Measurements from ENCODE around the gene NAPEPLD. TPM values are rescaled to one million over a fixed set of nuclear protein-coding genes. Genes with fewer than 3 reads are reported as not detected.

The NAPEPLD gene
- total and polyA plus RNA-seq, 2 of the 8 experiments (the other 6 are each of a cell fraction or from before 2014, with no cell fraction given): 4.2 to 9.9 TPM

- ChIA-PET POLR2A (ENCODE audit: partially characterized antibody) (no interaction called here), CTCF (ENCODE audit: partially characterized antibody) (no interaction called here)
- Histone ChIP-seq H2AK5ac (ENCODE audit: low read depth, low read length) (no peak overlapping the region), H3K27me3 (replicated peaks in 1 of 4; ENCODE audit: control insufficient read depth in 3 of 4, extremely low read depth in 1 of 4, insufficient read depth in 3 of 4, low read length in 3 of 4) (no peaks in the 10 kb centered on the region), H3K9me3 (ENCODE audit: insufficient read depth in 2 of 2, low read depth in 1 of 2, low read length in 1 of 2) (no peaks in the 10 kb centered on the region), H3K4ac (replicated peaks; ENCODE audit: insufficient read length, low read depth, low read length) (no peak overlapping the region), H3K14ac (ENCODE audit: insufficient read length) (no peak overlapping the region), H3K9ac (replicated peaks in 1 of 4; ENCODE audit: extremely low read depth in 1 of 4, low read depth in 3 of 4, low read length in 3 of 4) (no peak overlapping the region), H3K4me1 (replicated peaks in 1 of 4; ENCODE audit: control insufficient read depth in 3 of 4, insufficient read depth in 4 of 4, low read length in 3 of 4) (no peaks in the 10 kb centered on the region), H2BK120ac (replicated peaks; ENCODE audit: low read depth, low read length) (no peak overlapping the region), H2AFZ (ENCODE audit: low read length) (no peak overlapping the region), H4K91ac (replicated peaks; ENCODE audit: insufficient read length, low read length) (no peak overlapping the region), H2BK15ac (ENCODE audit: low read length) (no peak overlapping the region), H3K27ac (ENCODE audit: low read depth, low read length) (no peak overlapping the region), H3K56ac (replicated peaks; ENCODE audit: insufficient read length, low read depth, low read length) (no peak overlapping the region), H3K18ac (ENCODE audit: extremely low read depth, low read length) (no peak overlapping the region), H2BK5ac (ENCODE audit: low read depth, low read length) (no peak overlapping the region), H3K23me2 (ENCODE audit: low read depth, low read length) (no peaks in the 10 kb centered on the region), H3K79me2 (ENCODE audit: control insufficient read depth in 1 of 2, insufficient read depth in 2 of 2, low read length in 2 of 2) (no peaks in the 10 kb centered on the region), H4K20me1 (replicated peaks in 1 of 2; ENCODE audit: control insufficient read depth in 1 of 2, insufficient read depth in 2 of 2, low read length in 2 of 2) (peaks cover 0 to 2% of the 10 kb centered on the region in 2 experiments), H3K79me1 (ENCODE audit: low read depth, low read length) (no peaks in the 10 kb centered on the region), H3K4me3 (ENCODE audit: extremely low read depth in 1 of 4, insufficient read depth in 2 of 4, low read depth in 3 of 4, low read length in 4 of 4) (no peak overlapping the region), H2BK12ac (ENCODE audit: low read depth, low read length) (no peak overlapping the region), H3K36me3 (ENCODE audit: control insufficient read depth in 2 of 4, insufficient read depth in 4 of 4, low read length in 3 of 4) (peaks cover under 1 to 25% (median 7%) of the 10 kb centered on the region in 4 experiments; a peak in 7 of 8 replicates), H2BK20ac (ENCODE audit: low read length) (no peak overlapping the region), H3K23ac (ENCODE audit: insufficient read length) (no peak overlapping the region), H4K8ac (ENCODE audit: extremely low read depth, insufficient read depth, low read length) (no peak overlapping the region), H4K5ac (ENCODE audit: insufficient read length, low read depth, low read length) (no peak overlapping the region), H3K4me2 (ENCODE audit: insufficient read depth in 1 of 2, low read depth in 2 of 2, low read length in 2 of 2) (no peak overlapping the region)
- DNase-seq (ENCODE audit: low read depth in 1 of 2, low spot score in 2 of 2): no peak
- peak; percentile 7 for FAIRE-seq
- WGBS, 2 experiments (ENCODE audit: extremely low coverage in 1 of 2, insufficient coverage in 1 of 2, insufficient read length in 1 of 2, insufficient replicate concordance in 2 of 2, low coverage in 1 of 2, low lambda C conversion rate in 2 of 2, missing lambda C conversion rate in 1 of 2): 55% methylated on average over 3 of the region's 3 CpGs; no CpG with 5 or more reads in 1 of the 2 experiments
- TF ChIP-seq TCF12 (IDR thresholded peaks at IDR 0.05; ENCODE audit: low read depth, low read length) (no peak), SIRT6 (IDR thresholded peaks at IDR 0.05; ENCODE audit: low read length) (no peak), RBBP5 (IDR thresholded peaks at IDR 0.05; ENCODE audit: borderline replicate concordance, low read depth, low read length) (no peak), BACH1 (IDR thresholded peaks at IDR 0.05; ENCODE audit: low read length) (no peak), KDM1A (IDR thresholded peaks at IDR 0.05; ENCODE audit: borderline replicate concordance, low read length) (no peak), RFX5 (IDR thresholded peaks at IDR 0.05; ENCODE audit: borderline replicate concordance, low read depth, low read length) (no peak), SP4 (IDR thresholded peaks at IDR 0.05; ENCODE audit: low read length) (no peak), MAX (IDR thresholded peaks at IDR 0.05) (no peak), TBP (IDR thresholded peaks at IDR 0.05; ENCODE audit: low read depth, low read length) (no peak), SIN3A (conservative IDR thresholded peaks at IDR 0.05 in 1 of 2, IDR thresholded peaks at IDR 0.05 in 1 of 2; ENCODE audit: low read depth in 1 of 2, low read length in 2 of 2) (no peak)
Measured at GRCh38 chr7:103094102-103094501, 54.8 kb downstream of the NAPEPLD start.

All from H1 (cell line).